Transverse colon (tissue), 4 donors: ENCODE data around the gene ZIK1. TPM values are rescaled to one million over a fixed set of nuclear protein-coding genes. Genes with fewer than 3 reads are reported as not detected.

ENCODE experiments used
- DNase-seq: peaks from one replicate; pipeline ENCODE4 v3.0.0-alpha.2; 2019
- H3K27ac ChIP-seq, 4 donors: fragments of 200-600 bp; sonication (generic); 2 replicates each; pipeline ENCODE4 v1.5.1; 2016 to 2018; ENCODE audit warnings: inconsistent platforms in 4 of 4
- H3K27me3 ChIP-seq: fragments of 200-600 bp; sonication (generic); 2 replicates; pipeline ENCODE4 v1.5.1; 2017; ENCODE audit warnings: inconsistent platforms
- H3K36me3 ChIP-seq, 4 donors: fragments of 200-600 bp; sonication (generic); 2 replicates each; pipeline ENCODE4 v1.5.1; 2017 to 2019; ENCODE audit warnings: inconsistent platforms in 4 of 4
- H3K4me1 ChIP-seq, 4 donors: fragments of 200-600 bp; sonication (generic); 2 replicates each; pipeline ENCODE4 v1.5.1; 2017 to 2020; ENCODE audit warnings: inconsistent platforms in 4 of 4
- H3K4me3 ChIP-seq, 4 donors: fragments of 200-600 bp; sonication (generic); 1 replicate in 1 of 4; 2 replicates in 3 of 4; pipeline versions ENCODE4 v1.5.1 to v1.6.1; 2017 to 2019; ENCODE audit warnings: inconsistent platforms in 4 of 4
- H3K9me3 ChIP-seq, 2 donors: fragments of 200-600 bp; sonication (generic); 2 replicates each; pipeline ENCODE4 v1.5.1; 2017 to 2019; ENCODE audit warnings: inconsistent platforms in 2 of 2
- EP300 ChIP-seq: sonication (generic); formaldehyde crosslinking; IDR thresholded peaks from one replicate; pipeline ENCODE4 v1.6.1; 2017; ENCODE audit warnings: antibody characterized with exemption, low read depth
- POLR2A ChIP-seq: fragments of 450-650 bp; IDR thresholded peaks from one replicate; pipeline ENCODE4 v1.6.1; 2016; ENCODE audit warnings: antibody characterized with exemption, mild to moderate bottlenecking, moderate library complexity
- POLR2AphosphoS5 ChIP-seq, 3 donors: sonication (generic); formaldehyde crosslinking; IDR thresholded peaks; one replicate each; pipeline ENCODE4 v1.6.1; 2016; ENCODE audit warnings: antibody characterized with exemption in 3 of 3
- WGBS, 2 donors: methylation state at CpG; one replicate each; pipeline ENCODE4 v1.1.5; 2018; ENCODE audit warnings: low coverage in 1 of 2; 5-methylcytosine and 5-hydroxymethylcytosine counted together
- in situ Hi-C, 4 donors: fragments of 200-750 bp; cut with MboI; loops; one replicate each; pipeline versions ENCODE4 v1.15.0 to v1.15.1; 2017; ENCODE audit warnings: low sequenced_read_pairs in 3 of 4, low pct_ligation_motif_present in 1 of 4, low pct_unique_long_range_greater_than_20kb in 1 of 4
- intact Hi-C: fragments of 100-400 bp; cut with DNase I; formaldehyde crosslinking; loops from one replicate; pipeline ENCODE4 v1.15.1; 2023; ENCODE audit warnings: low total_unique reads
- total RNA-seq, 4 donors: library from RNA; depleted of rRNA; stranded (reverse); fragments of >200 nt; gene quantifications; one replicate each; pipeline ENCODE4 v1.1.0, GENCODE V29; 2016
- TF ChIP-seq, protein P1 (sequence below), 5 experiments: fragments of 200-600 bp in 3 of 5; fragments of 450-650 bp in 2 of 5; sonication (generic) in 3 of 5; IDR thresholded peaks; 1 replicate in 2 of 5; 2 replicates in 3 of 5; pipeline ENCODE4 v1.5.1; 2016 to 2017; ENCODE audit warnings: antibody characterized with exemption in 5 of 5, inconsistent platforms in 3 of 5, mild to moderate bottlenecking in 2 of 5, moderate library complexity in 1 of 5

ZIK1 gene
- total RNA-seq = 1 to 10 TPM in 3 of 4 donors, under 1 TPM in 1; 0.40 to 3.3 (median 1.2) TPM

DNA sequence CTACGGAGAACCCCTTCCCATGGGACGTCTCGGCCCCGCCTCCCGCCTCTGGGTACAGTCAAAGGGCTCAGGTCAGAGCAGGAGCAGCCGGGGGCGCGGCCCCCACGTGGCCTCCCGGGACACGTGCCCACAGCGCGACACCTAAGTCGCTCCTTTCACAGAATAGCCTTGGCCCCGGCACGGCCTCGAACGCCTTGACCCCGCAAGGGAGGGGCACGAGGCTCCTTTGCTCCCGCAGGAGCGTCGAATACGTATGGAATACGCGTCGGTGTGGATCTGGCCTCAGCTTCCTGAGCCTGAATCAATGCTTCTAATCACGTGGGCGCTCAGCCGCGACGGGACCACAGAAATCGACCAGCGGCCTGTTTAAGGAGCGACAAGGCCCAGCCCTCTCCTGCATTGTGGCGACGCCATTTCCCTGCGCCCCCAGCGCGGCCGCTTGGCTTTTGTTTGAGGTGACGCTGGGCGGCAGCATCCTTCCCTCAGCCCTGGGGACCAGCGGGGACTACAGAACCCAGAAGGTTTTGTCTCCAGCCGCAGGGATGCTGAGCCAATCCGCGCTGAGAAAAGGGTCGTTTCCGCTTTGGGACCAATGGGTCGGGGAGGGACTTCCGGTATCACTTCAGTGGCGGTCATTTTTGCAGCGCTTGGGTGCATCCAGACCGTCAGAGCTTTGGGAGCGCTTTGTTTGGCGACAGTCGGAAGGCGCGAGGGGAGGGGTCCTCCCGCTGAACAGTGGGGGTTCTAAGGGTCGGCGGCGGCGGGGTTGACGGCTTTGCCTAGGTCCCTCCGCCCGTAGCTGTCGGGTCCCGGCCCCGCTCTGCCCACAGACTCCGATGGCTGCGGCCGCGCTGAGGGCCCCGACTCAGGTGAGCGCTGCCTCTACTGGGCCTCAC, at the start of gene ZIK1:
Gene ZIK1 (plus strand): TSS at position 625 of the 896 bp plus-strand sequence. CDS start 212 bp downstream, at position 837.
- H3K9me3 ChIP-seq = peaks cover 5 to 10% of the 10 kb centered on the region in 2 donors
- H3K27ac ChIP-seq = peak within 1 kb of the TSS in 2 of 4 donors; percentile 34 to 45
- 19% methylated on average over 54 of the region's 76 CpGs; no CpG with 5 or more reads in 1 of the 2 donors for WGBS, 2 donors

DNA sequence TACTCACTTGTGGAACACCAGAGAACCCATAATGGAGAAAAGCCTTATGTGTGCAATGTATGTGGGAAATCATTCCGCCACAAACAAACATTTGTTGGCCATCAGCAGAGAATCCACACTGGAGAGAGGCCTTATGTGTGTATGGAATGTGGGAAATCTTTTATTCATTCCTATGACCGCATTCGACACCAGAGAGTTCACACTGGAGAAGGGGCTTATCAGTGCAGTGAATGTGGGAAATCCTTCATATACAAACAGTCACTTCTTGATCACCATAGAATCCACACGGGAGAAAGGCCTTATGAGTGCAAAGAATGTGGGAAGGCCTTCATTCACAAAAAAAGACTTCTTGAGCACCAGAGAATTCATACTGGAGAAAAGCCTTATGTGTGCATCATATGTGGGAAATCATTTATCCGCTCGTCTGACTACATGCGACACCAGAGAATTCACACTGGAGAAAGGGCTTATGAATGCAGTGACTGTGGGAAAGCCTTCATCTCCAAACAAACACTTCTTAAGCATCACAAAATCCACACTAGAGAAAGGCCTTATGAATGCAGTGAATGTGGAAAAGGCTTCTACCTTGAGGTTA, 45.9 kb upstream of the ZIK1 start:
- 97 to 98% methylated on average over 5 to 7 of the region's 7 CpGs for WGBS, 2 donors
- H3K4me3 ChIP-seq = no peak overlapping the region
- no peak for TF ChIP-seq EP300
- no peak for TF ChIP-seq POLR2A
- TF ChIP-seq, protein P1, sequence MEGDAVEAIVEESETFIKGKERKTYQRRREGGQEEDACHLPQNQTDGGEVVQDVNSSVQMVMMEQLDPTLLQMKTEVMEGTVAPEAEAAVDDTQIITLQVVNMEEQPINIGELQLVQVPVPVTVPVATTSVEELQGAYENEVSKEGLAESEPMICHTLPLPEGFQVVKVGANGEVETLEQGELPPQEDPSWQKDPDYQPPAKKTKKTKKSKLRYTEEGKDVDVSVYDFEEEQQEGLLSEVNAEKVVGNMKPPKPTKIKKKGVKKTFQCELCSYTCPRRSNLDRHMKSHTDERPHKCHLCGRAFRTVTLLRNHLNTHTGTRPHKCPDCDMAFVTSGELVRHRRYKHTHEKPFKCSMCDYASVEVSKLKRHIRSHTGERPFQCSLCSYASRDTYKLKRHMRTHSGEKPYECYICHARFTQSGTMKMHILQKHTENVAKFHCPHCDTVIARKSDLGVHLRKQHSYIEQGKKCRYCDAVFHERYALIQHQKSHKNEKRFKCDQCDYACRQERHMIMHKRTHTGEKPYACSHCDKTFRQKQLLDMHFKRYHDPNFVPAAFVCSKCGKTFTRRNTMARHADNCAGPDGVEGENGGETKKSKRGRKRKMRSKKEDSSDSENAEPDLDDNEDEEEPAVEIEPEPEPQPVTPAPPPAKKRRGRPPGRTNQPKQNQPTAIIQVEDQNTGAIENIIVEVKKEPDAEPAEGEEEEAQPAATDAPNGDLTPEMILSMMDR (IDR thresholded peaks at IDR 0.05) = no peak
- peaks cover 4 to 87% (median 35%) of the 10 kb centered on the region in 4 donors for H3K36me3 ChIP-seq
- in situ Hi-C loops (no loop called here), intact Hi-C loops (no loop called here)
- H3K27me3 ChIP-seq = no peaks in the 10 kb centered on the region
- no peaks in the 10 kb centered on the region for H3K4me1 ChIP-seq
- H3K9me3 ChIP-seq = peaks cover 91 to 99% of the 10 kb centered on the region in 2 donors
- DNase-seq = no peak
- H3K27ac ChIP-seq = no peak overlapping the region

More for the DNA sequence above, at the start of gene ZIK1:
- in situ Hi-C loops = no loop called here
- intact Hi-C loops = no loop called here
- DNase-seq = peak; percentile 84
- Histone ChIP-seq H3K4me1 (peaks cover 0 to 18% (median 5%) of the 10 kb centered on the region in 4 donors), H3K27me3 (no peaks in the 10 kb centered on the region), H3K36me3 (peaks cover 0 to 7% (median 0%) of the 10 kb centered on the region in 4 donors), H3K4me3 (peak within 1 kb of the TSS; percentile 39 to 62 (median 51))
- TF ChIP-seq, protein P1 (IDR thresholded peaks at IDR 0.05) = no peak
- TF ChIP-seq POLR2A (no peak), POLR2AphosphoS5 (IDR thresholded peaks at IDR 0.05) (peak in 1 of 3 donors; percentile 9)

DNA sequence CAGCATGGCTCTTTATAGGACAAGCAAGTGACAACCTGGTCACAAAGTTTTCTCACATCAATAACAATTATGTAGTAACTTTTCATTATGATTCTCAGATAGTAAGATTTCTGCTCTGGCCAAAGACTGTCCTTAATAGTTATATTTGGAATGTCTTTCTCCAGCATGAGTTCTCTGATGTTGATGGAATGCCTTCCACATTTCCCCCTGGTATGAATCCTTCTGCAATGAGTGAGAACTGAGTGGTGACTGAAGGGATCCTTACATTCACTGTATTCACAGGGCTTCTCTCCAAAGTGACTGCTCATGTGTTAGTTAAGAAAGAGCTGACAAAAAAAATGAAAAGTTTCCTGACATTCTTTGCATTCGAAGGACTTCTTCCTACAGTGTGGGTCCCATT, 37.4 kb upstream of the ZIK1 start:
- DNase-seq = no peak
- H3K27ac ChIP-seq = no peak overlapping the region
- no peak overlapping the region for H3K4me3 ChIP-seq
- no peaks in the 10 kb centered on the region for H3K27me3 ChIP-seq
- H3K9me3 ChIP-seq = peaks cover 77 to 97% of the 10 kb centered on the region in 2 donors
- peaks cover 14 to 99% (median 51%) of the 10 kb centered on the region in 4 donors for H3K36me3 ChIP-seq
- no peaks in the 10 kb centered on the region for H3K4me1 ChIP-seq
- intact Hi-C loops = no loop called here
- 100% methylated on average over 1 of the region's 1 CpG for WGBS, 2 donors
- TF ChIP-seq POLR2A = no peak
- TF ChIP-seq, protein P1 (IDR thresholded peaks at IDR 0.05) = no peak
- TF ChIP-seq EP300 = no peak
- no peak for TF ChIP-seq POLR2AphosphoS5 (IDR thresholded peaks at IDR 0.05)
- in situ Hi-C loops = no loop called here

DNA sequence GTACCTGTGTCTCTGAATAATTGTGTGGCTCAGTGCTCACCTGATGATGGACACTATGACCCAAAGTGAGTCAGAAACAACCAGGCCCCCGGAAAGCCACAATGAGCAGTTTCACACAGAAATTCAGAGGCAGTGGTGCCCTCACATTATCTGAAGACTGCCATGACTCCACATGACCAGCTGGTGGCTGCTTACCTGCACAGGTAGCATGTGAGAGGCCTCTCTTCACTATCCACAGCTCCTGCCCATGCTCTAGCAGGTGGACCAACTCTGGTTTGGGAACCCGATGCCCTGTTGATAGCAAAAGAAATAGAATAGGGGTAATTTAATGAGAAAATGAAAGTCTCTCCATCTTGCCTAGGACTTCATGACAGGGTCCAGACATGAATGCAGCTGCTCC, 31.5 kb upstream of the ZIK1 start:
- peaks cover 37 to 79% of the 10 kb centered on the region in 2 donors for H3K9me3 ChIP-seq
- in situ Hi-C loops = no loop called here
- intact Hi-C loops = no loop called here
- H3K27ac ChIP-seq = no peak overlapping the region
- WGBS, 2 donors = 100% methylated on average over 2 of the region's 2 CpGs; no CpG with 5 or more reads in 1 of the 2 donors
- peaks cover 7 to 86% (median 49%) of the 10 kb centered on the region in 4 donors for H3K36me3 ChIP-seq
- TF ChIP-seq, protein P1 (IDR thresholded peaks at IDR 0.05) = no peak
- TF ChIP-seq POLR2AphosphoS5 (IDR thresholded peaks at IDR 0.05) (no peak), POLR2A (no peak), EP300 (no peak)
- H3K4me3 ChIP-seq = no peak overlapping the region
- no peaks in the 10 kb centered on the region for H3K4me1 ChIP-seq
- DNase-seq = no peak
- H3K27me3 ChIP-seq = no peaks in the 10 kb centered on the region
